GM23338 (cell line): ENCODE results near the gene NFATC2IP.

Experiments used
- CREB1 ChIP-seq: fragments of 250-450 bp; sonication (Bioruptor Pico); IDR thresholded peaks from 2 replicates; pipeline ENCODE4 v1.5.0; 2020; ENCODE audit warnings: low read depth, mild to moderate bottlenecking, moderate library complexity
- CTCF ChIP-seq, 2 experiments: fragments of 200-600 bp in 1 of 2; sonication (generic) in 1 of 2; conservative IDR thresholded peaks; 2 replicates each; pipeline versions ENCODE4 v1.5.1 to v1.6.1; 2016 to 2017; ENCODE audit warnings: antibody characterized with exemption in 2 of 2, low read depth in 2 of 2, mild to moderate bottlenecking in 2 of 2, moderate library complexity in 1 of 2
- EZH2 ChIP-seq: fragments of 200-600 bp; sonication (generic); IDR thresholded peaks from one replicate; pipeline ENCODE4 v1.8.0; 2017; ENCODE audit warnings: antibody characterized with exemption, mild to moderate bottlenecking, low read depth; ENCODE audit not compliant: unreplicated experiment
- EZH2phosphoT487 ChIP-seq: fragments of 200-600 bp; sonication (generic); IDR thresholded peaks from one replicate; pipeline ENCODE4 v1.8.1; 2018; ENCODE audit warnings: antibody characterized with exemption; ENCODE audit not compliant: unreplicated experiment
- JUNB ChIP-seq: IDR thresholded peaks from one replicate; pipeline ENCODE4 v1.6.1; 2016; ENCODE audit warnings: antibody characterized with exemption; ENCODE audit not compliant: unreplicated experiment
- POLR2AphosphoS5 ChIP-seq: IDR thresholded peaks from 2 replicates; pipeline ENCODE4 v1.6.1; 2016; ENCODE audit warnings: antibody characterized with exemption, low read depth
- ZNF114 ChIP-seq: fragments of 250-450 bp; sonication (Bioruptor Pico); IDR thresholded peaks from 2 replicates; pipeline ENCODE4 v1.5.0; 2020; ENCODE audit warnings: mild to moderate bottlenecking, moderate library complexity
- TF ChIP-seq, protein P1 (sequence below): IDR thresholded peaks from one replicate; pipeline ENCODE4 v1.6.1; 2018; ENCODE audit warnings: antibody characterized with exemption; ENCODE audit not compliant: unreplicated experiment
- TF ChIP-seq, protein P2 (sequence below): fragments of 250-450 bp; sonication (Bioruptor Pico); IDR thresholded peaks from 2 replicates; pipeline ENCODE4 v1.5.0; 2020; ENCODE audit warnings: mild to moderate bottlenecking, moderate library complexity
- TF ChIP-seq, protein P3 (sequence below): IDR thresholded peaks from 2 replicates; pipeline ENCODE4 v1.6.1; 2016; ENCODE audit warnings: antibody characterized with exemption

DNA sequence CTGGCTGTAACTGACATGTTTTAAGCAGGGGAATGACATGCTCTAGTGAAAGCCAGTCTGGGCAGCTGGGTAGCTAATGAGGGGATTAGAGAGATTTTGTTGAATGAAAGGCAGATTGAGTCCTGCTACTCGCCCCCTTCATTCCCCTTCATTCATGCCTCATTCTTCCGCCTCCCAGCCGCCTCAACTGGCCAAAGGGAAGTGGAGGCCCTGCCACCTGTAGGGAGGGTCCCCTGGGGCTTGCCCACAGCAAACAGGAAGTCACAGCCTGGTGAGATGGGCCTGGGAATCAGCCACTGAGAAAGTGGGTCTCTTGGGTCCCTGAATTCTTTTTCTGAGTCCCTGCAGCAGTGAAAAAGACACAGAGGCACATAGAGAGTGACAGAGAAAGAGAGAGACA, 20.1 kb upstream of the NFATC2IP start:
- TF ChIP-seq CTCF (conservative IDR thresholded peaks at IDR 0.05; ENCODE audit: low read depth in 2 of 2) (no peak), POLR2AphosphoS5 (no peak), EZH2phosphoT487 (no peak), EZH2 (no peak), JUNB (no peak), ZNF114 (CRISPR knock-in tag) (no peak), CREB1 (no peak)
- TF ChIP-seq, protein P1, sequence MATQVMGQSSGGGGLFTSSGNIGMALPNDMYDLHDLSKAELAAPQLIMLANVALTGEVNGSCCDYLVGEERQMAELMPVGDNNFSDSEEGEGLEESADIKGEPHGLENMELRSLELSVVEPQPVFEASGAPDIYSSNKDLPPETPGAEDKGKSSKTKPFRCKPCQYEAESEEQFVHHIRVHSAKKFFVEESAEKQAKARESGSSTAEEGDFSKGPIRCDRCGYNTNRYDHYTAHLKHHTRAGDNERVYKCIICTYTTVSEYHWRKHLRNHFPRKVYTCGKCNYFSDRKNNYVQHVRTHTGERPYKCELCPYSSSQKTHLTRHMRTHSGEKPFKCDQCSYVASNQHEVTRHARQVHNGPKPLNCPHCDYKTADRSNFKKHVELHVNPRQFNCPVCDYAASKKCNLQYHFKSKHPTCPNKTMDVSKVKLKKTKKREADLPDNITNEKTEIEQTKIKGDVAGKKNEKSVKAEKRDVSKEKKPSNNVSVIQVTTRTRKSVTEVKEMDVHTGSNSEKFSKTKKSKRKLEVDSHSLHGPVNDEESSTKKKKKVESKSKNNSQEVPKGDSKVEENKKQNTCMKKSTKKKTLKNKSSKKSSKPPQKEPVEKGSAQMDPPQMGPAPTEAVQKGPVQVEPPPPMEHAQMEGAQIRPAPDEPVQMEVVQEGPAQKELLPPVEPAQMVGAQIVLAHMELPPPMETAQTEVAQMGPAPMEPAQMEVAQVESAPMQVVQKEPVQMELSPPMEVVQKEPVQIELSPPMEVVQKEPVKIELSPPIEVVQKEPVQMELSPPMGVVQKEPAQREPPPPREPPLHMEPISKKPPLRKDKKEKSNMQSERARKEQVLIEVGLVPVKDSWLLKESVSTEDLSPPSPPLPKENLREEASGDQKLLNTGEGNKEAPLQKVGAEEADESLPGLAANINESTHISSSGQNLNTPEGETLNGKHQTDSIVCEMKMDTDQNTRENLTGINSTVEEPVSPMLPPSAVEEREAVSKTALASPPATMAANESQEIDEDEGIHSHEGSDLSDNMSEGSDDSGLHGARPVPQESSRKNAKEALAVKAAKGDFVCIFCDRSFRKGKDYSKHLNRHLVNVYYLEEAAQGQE: no peak
- TF ChIP-seq, protein P2, sequence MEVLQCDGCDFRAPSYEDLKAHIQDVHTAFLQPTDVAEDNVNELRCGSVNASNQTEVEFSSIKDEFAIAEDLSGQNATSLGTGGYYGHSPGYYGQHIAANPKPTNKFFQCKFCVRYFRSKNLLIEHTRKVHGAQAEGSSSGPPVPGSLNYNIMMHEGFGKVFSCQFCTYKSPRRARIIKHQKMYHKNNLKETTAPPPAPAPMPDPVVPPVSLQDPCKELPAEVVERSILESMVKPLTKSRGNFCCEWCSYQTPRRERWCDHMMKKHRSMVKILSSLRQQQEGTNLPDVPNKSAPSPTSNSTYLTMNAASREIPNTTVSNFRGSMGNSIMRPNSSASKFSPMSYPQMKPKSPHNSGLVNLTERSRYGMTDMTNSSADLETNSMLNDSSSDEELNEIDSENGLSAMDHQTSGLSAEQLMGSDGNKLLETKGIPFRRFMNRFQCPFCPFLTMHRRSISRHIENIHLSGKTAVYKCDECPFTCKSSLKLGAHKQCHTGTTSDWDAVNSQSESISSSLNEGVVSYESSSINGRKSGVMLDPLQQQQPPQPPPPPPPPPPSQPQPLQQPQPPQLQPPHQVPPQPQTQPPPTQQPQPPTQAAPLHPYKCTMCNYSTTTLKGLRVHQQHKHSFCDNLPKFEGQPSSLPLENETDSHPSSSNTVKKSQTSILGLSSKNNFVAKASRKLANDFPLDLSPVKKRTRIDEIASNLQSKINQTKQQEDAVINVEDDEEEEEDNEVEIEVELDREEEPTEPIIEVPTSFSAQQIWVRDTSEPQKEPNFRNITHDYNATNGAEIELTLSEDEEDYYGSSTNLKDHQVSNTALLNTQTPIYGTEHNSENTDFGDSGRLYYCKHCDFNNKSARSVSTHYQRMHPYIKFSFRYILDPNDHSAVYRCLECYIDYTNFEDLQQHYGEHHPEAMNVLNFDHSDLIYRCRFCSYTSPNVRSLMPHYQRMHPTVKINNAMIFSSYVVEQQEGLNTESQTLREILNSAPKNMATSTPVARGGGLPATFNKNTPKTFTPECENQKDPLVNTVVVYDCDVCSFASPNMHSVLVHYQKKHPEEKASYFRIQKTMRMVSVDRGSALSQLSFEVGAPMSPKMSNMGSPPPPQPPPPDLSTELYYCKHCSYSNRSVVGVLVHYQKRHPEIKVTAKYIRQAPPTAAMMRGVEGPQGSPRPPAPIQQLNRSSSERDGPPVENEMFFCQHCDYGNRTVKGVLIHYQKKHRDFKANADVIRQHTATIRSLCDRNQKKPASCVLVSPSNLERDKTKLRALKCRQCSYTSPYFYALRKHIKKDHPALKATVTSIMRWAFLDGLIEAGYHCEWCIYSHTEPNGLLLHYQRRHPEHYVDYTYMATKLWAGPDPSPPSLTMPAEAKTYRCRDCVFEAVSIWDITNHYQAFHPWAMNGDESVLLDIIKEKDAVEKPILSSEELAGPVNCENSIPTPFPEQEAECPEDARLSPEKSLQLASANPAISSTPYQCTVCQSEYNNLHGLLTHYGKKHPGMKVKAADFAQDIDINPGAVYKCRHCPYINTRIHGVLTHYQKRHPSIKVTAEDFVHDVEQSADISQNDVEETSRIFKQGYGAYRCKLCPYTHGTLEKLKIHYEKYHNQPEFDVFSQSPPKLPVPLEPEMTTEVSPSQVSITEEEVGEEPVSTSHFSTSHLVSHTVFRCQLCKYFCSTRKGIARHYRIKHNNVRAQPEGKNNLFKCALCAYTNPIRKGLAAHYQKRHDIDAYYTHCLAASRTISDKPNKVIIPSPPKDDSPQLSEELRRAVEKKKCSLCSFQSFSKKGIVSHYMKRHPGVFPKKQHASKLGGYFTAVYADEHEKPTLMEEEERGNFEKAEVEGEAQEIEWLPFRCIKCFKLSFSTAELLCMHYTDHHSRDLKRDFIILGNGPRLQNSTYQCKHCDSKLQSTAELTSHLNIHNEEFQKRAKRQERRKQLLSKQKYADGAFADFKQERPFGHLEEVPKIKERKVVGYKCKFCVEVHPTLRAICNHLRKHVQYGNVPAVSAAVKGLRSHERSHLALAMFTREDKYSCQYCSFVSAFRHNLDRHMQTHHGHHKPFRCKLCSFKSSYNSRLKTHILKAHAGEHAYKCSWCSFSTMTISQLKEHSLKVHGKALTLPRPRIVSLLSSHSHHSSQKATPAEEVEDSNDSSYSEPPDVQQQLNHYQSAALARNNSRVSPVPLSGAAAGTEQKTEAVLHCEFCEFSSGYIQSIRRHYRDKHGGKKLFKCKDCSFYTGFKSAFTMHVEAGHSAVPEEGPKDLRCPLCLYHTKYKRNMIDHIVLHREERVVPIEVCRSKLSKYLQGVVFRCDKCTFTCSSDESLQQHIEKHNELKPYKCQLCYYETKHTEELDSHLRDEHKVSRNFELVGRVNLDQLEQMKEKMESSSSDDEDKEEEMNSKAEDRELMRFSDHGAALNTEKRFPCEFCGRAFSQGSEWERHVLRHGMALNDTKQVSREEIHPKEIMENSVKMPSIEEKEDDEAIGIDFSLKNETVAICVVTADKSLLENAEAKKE: no peak
- TF ChIP-seq, protein P3, sequence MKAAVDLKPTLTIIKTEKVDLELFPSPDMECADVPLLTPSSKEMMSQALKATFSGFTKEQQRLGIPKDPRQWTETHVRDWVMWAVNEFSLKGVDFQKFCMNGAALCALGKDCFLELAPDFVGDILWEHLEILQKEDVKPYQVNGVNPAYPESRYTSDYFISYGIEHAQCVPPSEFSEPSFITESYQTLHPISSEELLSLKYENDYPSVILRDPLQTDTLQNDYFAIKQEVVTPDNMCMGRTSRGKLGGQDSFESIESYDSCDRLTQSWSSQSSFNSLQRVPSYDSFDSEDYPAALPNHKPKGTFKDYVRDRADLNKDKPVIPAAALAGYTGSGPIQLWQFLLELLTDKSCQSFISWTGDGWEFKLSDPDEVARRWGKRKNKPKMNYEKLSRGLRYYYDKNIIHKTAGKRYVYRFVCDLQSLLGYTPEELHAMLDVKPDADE: no peak
